HepG2 (cell line): ENCODE results near the gene ATP5F1C. TPM values are rescaled to one million over a fixed set of nuclear protein-coding genes. Genes with fewer than 3 reads are reported as not detected.

ENCODE experiments used
- ATAC-seq: fragments of 200-7000 bp; cut with Tn5 transposase; 3 replicates; pipeline ENCODE4 v1.9.1; 2020; ENCODE audit warnings: mild to moderate bottlenecking, moderate library complexity
- BruUV-seq: library from RNA; stranded (reverse); fragments of 400-500 nt; replicated peaks from 2 replicates; lab custom pipeline; 2021; lab: Mats Ljungman, UMichigan
- CTCF ChIA-PET: fragments of 300-600 bp; formaldehyde crosslinking; extraction: SDS; loops from one replicate; lab custom pipeline; 2021; ENCODE audit warnings: low total read pairs, inconsistent platforms, low intra/inter-chr PET ratio; lab: Yijun Ruan, JAX
- POLR2A ChIA-PET: fragments of 350-600 bp; sonication (Branson Sonifier 250); formaldehyde crosslinking; loops from one replicate; lab custom pipeline; 2020; ENCODE audit warnings: antibody characterized with exemption, inconsistent platforms; lab: Yijun Ruan, JAX
- DNase-seq: peaks from one replicate; pipeline ENCODE4 v3.0.0-alpha.2; 2015; ENCODE audit warnings: low spot score
- FAIRE-seq: peaks from 3 replicates; lab custom pipeline; 2011; peaks lifted over from hg19 to GRCh38; lab: Jason Lieb, UNC
- H2AFZ ChIP-seq: one replicate; pipeline ENCODE4 v1.6.1; 2011; ENCODE audit warnings: low read length, inconsistent platforms
- H3K27ac ChIP-seq: fragments of 300-600 bp; 3 replicates; pipeline ENCODE4 v1.8.0; 2011; ENCODE audit warnings: mixed run types, mild to moderate bottlenecking, mixed read lengths, low read length, inconsistent platforms; ENCODE audit not compliant: insufficient read depth; ENCODE audit errors: extremely low read length
- H3K27me3 ChIP-seq, 2 experiments: fragments of 200-600 bp in 1 of 2; 2 replicates in 1 of 2; 3 replicates in 1 of 2; pipeline versions ENCODE4 v1.6.0 to v1.8.0; 2011; ENCODE audit warnings: low read length in 2 of 2, mild to moderate bottlenecking in 2 of 2, moderate library complexity in 2 of 2, inconsistent platforms in 1 of 2; ENCODE audit not compliant: insufficient read depth in 2 of 2, control insufficient read depth in 1 of 2
- H3K36me3 ChIP-seq, 2 experiments: fragments of 200-600 bp in 1 of 2; replicated peaks in 1 of 2; 2 replicates in 1 of 2; 3 replicates in 1 of 2; pipeline versions ENCODE4 v1.5.1 to v1.8.0; 2011; ENCODE audit warnings: low read length in 2 of 2, inconsistent platforms in 1 of 2; ENCODE audit not compliant: insufficient read depth in 2 of 2, control insufficient read depth in 1 of 2
- H3K4me1 ChIP-seq: 2 replicates; pipeline ENCODE4 v1.5.1; 2012; ENCODE audit warnings: low read length, inconsistent platforms; ENCODE audit not compliant: insufficient read depth
- H3K4me2 ChIP-seq: 2 replicates; pipeline ENCODE4 v1.6.0; 2011; ENCODE audit warnings: low read depth, low read length, inconsistent platforms
- H3K4me3 ChIP-seq, 3 experiments: fragments of 200-600 bp in 1 of 3; sonication (generic), shearing (Covaris generic) in 1 of 3; replicated peaks in 1 of 3; 2 replicates each; pipeline ENCODE4 v1.5.1; 2011 to 2016; ENCODE audit warnings: low read length in 3 of 3, inconsistent platforms in 2 of 3, low read depth in 2 of 3, mild to moderate bottlenecking in 2 of 3, control low read depth in 1 of 3, mixed read lengths in 1 of 3; ENCODE audit not compliant: insufficient read depth in 1 of 3
- H3K79me2 ChIP-seq: one replicate; pipeline ENCODE4 v1.6.1; 2011; ENCODE audit warnings: low read length, inconsistent platforms; ENCODE audit not compliant: insufficient read depth
- H3K9ac ChIP-seq: 2 replicates; pipeline ENCODE4 v1.6.0; 2011; ENCODE audit warnings: mild to moderate bottlenecking, low read depth, low read length, inconsistent platforms; ENCODE audit not compliant: insufficient read depth
- H3K9me3 ChIP-seq: 2 replicates; pipeline ENCODE4 v1.5.1; 2012; ENCODE audit warnings: mild to moderate bottlenecking, low read length
- H4K20me1 ChIP-seq: 2 replicates; pipeline ENCODE4 v1.6.0; 2011; ENCODE audit warnings: inconsistent platforms, mild to moderate bottlenecking, low read length, moderate library complexity; ENCODE audit not compliant: insufficient read depth
- BORCS8-MEF2B ChIP-seq: sonication (generic); formaldehyde crosslinking; IDR thresholded peaks from 2 replicates; pipeline ENCODE4 v1.8.0; 2022; ENCODE audit warnings: mild to moderate bottlenecking, missing genetic modification reagents
- DMAP1 ChIP-seq: IDR thresholded peaks from 2 replicates; pipeline ENCODE4 v1.6.1; 2016
- ELF3 ChIP-seq: IDR thresholded peaks from 2 replicates; pipeline ENCODE4 v1.6.1; 2016; ENCODE audit warnings: missing genetic modification reagents, missing compliant biosample characterization
- FOSL2 ChIP-seq: sonication (generic); formaldehyde crosslinking; IDR thresholded peaks from 2 replicates; pipeline ENCODE4 v1.4.0; 2020; ENCODE audit warnings: missing genetic modification reagents
- FOXA1 ChIP-seq, 2 experiments: fragments of 450-650 bp in 1 of 2; sonication (generic) in 1 of 2; formaldehyde crosslinking in 1 of 2; IDR thresholded peaks; 2 replicates each; pipeline versions ENCODE4 v1.4.0 to v1.6.1; 2016 to 2020; ENCODE audit warnings: missing genetic modification reagents in 1 of 2
- KDM2A ChIP-seq: sonication (generic); formaldehyde crosslinking; IDR thresholded peaks from 2 replicates; pipeline ENCODE4 v1.4.0; 2020; ENCODE audit warnings: low read depth, missing genetic modification reagents, borderline replicate concordance
- KLF13 ChIP-seq: sonication (generic); formaldehyde crosslinking; IDR thresholded peaks from 2 replicates; pipeline ENCODE4 v1.4.0; 2020; ENCODE audit warnings: mild to moderate bottlenecking, missing genetic modification reagents
- MEIS1 ChIP-seq: sonication (generic); formaldehyde crosslinking; IDR thresholded peaks from 2 replicates; pipeline ENCODE4 v1.9.0; 2021; ENCODE audit warnings: mild to moderate bottlenecking, missing genetic modification reagents, moderate library complexity, borderline replicate concordance
- NFE2L2 ChIP-seq: fragments of 150-350 bp; IDR thresholded peaks from 2 replicates; pipeline ENCODE4 v1.6.1; 2014; ENCODE audit warnings: low read length
- THYN1 ChIP-seq: sonication (generic); formaldehyde crosslinking; IDR thresholded peaks from 2 replicates; pipeline ENCODE4 v1.8.1; 2023; ENCODE audit warnings: low read depth, mild to moderate bottlenecking, moderate library complexity, missing genetic modification reagents, borderline replicate concordance
- TOE1 ChIP-seq: sonication (generic); formaldehyde crosslinking; IDR thresholded peaks from 2 replicates; pipeline ENCODE4 v1.4.0; 2020; ENCODE audit warnings: mild to moderate bottlenecking, missing genetic modification reagents
- ZNF329 ChIP-seq: sonication (generic); formaldehyde crosslinking; IDR thresholded peaks from 2 replicates; pipeline ENCODE4 v1.9.0; 2021; ENCODE audit warnings: low read depth, mild to moderate bottlenecking, missing genetic modification reagents
- ZNF335 ChIP-seq: sonication (generic); formaldehyde crosslinking; IDR thresholded peaks from 2 replicates; pipeline ENCODE4 v1.4.0; 2020; ENCODE audit warnings: missing genetic modification reagents
- ZNF337 ChIP-seq: sonication (generic); formaldehyde crosslinking; IDR thresholded peaks from 2 replicates; pipeline ENCODE4 v1.5.1; 2020; ENCODE audit warnings: missing genetic modification reagents, low read depth, mild to moderate bottlenecking, borderline replicate concordance
- ZNF549 ChIP-seq: sonication (generic); formaldehyde crosslinking; IDR thresholded peaks from 2 replicates; pipeline ENCODE4 v1.5.0; 2020; ENCODE audit warnings: missing genetic modification reagents
- ZNF790 ChIP-seq: sonication (generic); formaldehyde crosslinking; IDR thresholded peaks from 2 replicates; pipeline ENCODE4 v1.8.0; 2022; ENCODE audit warnings: missing genetic modification reagents, mild to moderate bottlenecking, borderline replicate concordance
- WGBS: methylation state at CpG from one replicate; pipeline ENCODE4 v1.1.6; 2017; ENCODE audit warnings: low lambda C conversion rate; 5-methylcytosine and 5-hydroxymethylcytosine counted together
- in situ Hi-C: cut with HindIII; loops from 2 replicates; pipeline ENCODE4 v1.10.0; 2017; ENCODE audit warnings: low pct_unique_long_range_greater_than_20kb; ENCODE audit not compliant: extremely low pct_ligation_motif_present
- intact Hi-C: fragments of 100-400 bp; cut with micrococcal nuclease; formaldehyde crosslinking; loops from one replicate; pipeline ENCODE4 v1.10.0; 2022; ENCODE audit not compliant: unreplicated experiment
- polyA plus RNA-seq, 8 experiments: library from polyadenylated mRNA; depleted of rRNA in 3 of 8; stranded (reverse) in 7 of 8; unstranded in 1 of 8; fragments of >200 nt; fragmentation: Illumina TruSeq in 4 of 8; extraction: Trizol in 4 of 8; gene quantifications; 2 replicates each; pipeline versions ENCODE4 v1.2.1 to v1.2.3, GENCODE V29; 2011 to 2016; ENCODE audit warnings: low read depth in 4 of 8, missing spikeins in 1 of 8, mixed read lengths in 1 of 8; ENCODE audit not compliant: insufficient read depth in 1 of 8
- total RNA-seq, 5 experiments: library from RNA; depleted of rRNA; stranded (reverse); fragments of >200 nt; fragmentation: Illumina TruSeq; extraction: Trizol; gene quantifications; 2 replicates each; pipeline ENCODE4 v1.2.3, GENCODE V29; 2016; ENCODE audit warnings: low read depth in 1 of 5
- TF ChIP-seq, protein P1 (sequence below): sonication (generic); formaldehyde crosslinking; IDR thresholded peaks from 2 replicates; pipeline ENCODE4 v1.8.1; 2023; ENCODE audit warnings: missing genetic modification reagents, mild to moderate bottlenecking, borderline replicate concordance
- TF ChIP-seq, protein P2 (sequence below): sonication (generic); formaldehyde crosslinking; IDR thresholded peaks from 2 replicates; pipeline ENCODE4 v1.4.0; 2020; ENCODE audit warnings: missing genetic modification reagents

ATP5F1C gene
- total and polyA plus RNA-seq, 2 of the 13 experiments (the other 11 are each of a cell fraction or from before 2014, with no cell fraction given) = 407 to 416 TPM

DNA sequence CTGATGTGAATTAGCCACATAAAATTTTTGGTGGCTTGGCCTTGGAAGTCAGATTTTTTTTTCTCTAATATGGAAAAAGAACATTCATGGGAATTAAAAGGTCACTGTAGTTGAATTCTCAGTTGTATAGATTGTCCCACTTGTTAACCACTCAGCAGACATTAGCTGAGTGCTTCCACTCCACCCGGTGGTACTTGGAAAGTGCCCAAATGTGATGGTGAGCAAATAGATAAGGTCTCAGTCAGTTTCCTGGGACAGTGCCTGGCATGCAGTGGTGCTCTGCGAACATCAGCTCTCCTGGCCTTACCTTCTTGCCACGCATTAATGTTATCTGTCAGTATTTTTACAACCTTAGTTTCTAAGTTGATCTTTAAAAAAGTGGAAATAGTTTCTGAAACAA lies 1.4 kb downstream of the ATP5F1C start:
- Histone ChIP-seq H3K4me1 (peaks cover 72% of the 10 kb centered on the region), H2AFZ (no peak overlapping the region), H3K4me3 (peak overlapping the region; percentile 72 to 99 (median 96)), H3K9me3 (no peaks in the 10 kb centered on the region), H3K4me2 (peak overlapping the region; percentile 77), H4K20me1 (peaks cover 49% of the 10 kb centered on the region), H3K27ac (no peak overlapping the region), H3K9ac (peak overlapping the region; percentile 97), H3K79me2 (peaks cover 96% of the 10 kb centered on the region), H3K27me3 (no peaks in the 10 kb centered on the region; a peak in 1 of 5 replicates), H3K36me3 (peaks cover 1 to 8% of the 10 kb centered on the region in 2 experiments; a peak in 3 of 5 replicates)
- no peak for FAIRE-seq
- CTCF ChIA-PET = no interaction called here
- WGBS = 25% methylated on average over 3 of the region's 3 CpGs
- peak; percentile 21 for DNase-seq
- no peak for TF ChIP-seq ZNF335 (CRISPR knock-in tag)
- TF ChIP-seq FOSL2 (CRISPR knock-in tag) = 0 out of 2 replicates have a peak, but pooled peaks have one; percentile 7
- POLR2A ChIA-PET = interaction anchor here (1.1 to 3.5 kb wide), 5 partner anchors 10 to 89 kb away, joined by 3 to 56 read pairs (median 12); partner anchors contain the start of gene TAF3
- in situ Hi-C loops (no loop called here), intact Hi-C loops (loop anchor here (2.0 to 10.0 kb wide), 2 partner anchors 29 to 1515 kb away; partner anchors contain the start of gene TAF3)
- no peak for ATAC-seq
- no TSS peak for BruUV-seq

DNA sequence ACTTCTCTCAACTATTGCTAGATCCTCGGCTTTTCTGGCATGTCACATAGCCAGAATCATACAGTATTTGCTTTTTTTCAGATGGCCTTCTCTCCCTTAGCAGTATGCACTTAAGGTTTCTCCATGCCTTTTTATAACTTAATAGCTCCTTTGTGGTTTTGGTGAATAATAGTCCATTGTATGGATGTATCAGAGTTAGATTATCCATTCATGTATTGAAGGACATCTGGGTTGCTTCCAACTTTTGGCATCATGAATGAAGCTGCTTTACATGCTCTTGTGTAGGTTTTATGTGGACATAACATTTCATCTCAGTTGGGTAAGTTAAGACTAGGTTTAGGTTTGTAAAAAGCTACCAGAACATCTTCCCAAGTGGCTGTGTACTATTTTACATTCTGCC lies 4.6 kb downstream of the ATP5F1C start:
- no peak overlapping the region for H3K4me2 ChIP-seq
- peaks cover 6 to 13% of the 10 kb centered on the region in 2 experiments; a peak in 3 of 5 replicates for H3K36me3 ChIP-seq
- peaks cover 61% of the 10 kb centered on the region for H4K20me1 ChIP-seq
- ChIA-PET CTCF (no interaction called here), POLR2A (interaction anchor here (1.1 to 1.2 kb wide), 2 partner anchors 16 to 26 kb away, joined by 3 to 4 read pairs; partner anchors contain the start of gene TAF3)
- BruUV-seq = no TSS peak
- H3K9ac ChIP-seq = no peak overlapping the region
- peak; percentile 20 for DNase-seq
- H3K4me3 ChIP-seq = no peak overlapping the region
- H3K27me3 ChIP-seq = no peaks in the 10 kb centered on the region; a peak in 1 of 5 replicates
- peaks cover 78% of the 10 kb centered on the region for H3K4me1 ChIP-seq
- in situ Hi-C loops (no loop called here), intact Hi-C loops (loop anchor here (10.0 kb wide), 1 partner anchor 88 kb away; the partner anchor contains the start of gene ITIH2)
- H3K79me2 ChIP-seq = peaks cover 90% of the 10 kb centered on the region
- H3K27ac ChIP-seq = no peak overlapping the region
- no peaks in the 10 kb centered on the region for H3K9me3 ChIP-seq
- FAIRE-seq = no peak
- WGBS = 90% methylated on average over 1 of the region's 1 CpG
- H2AFZ ChIP-seq = no peak overlapping the region
- ATAC-seq = no peak
- TF ChIP-seq ZNF790 (no peak), MEIS1 (no peak), FOXA1 (IDR thresholded peaks at IDR 0.05) (no peak), FOXA1 (CRISPR knock-in tag; IDR thresholded peaks at IDR 0.05) (no peak), TOE1 (no peak), DMAP1 (no peak), ZNF337 (CRISPR knock-in tag) (no peak), ELF3 (CRISPR knock-in tag) (no peak), KLF13 (CRISPR knock-in tag) (no peak), ZNF329 (CRISPR knock-in tag) (no peak), THYN1 (no peak), KDM2A (CRISPR knock-in tag) (no peak), ZNF549 (CRISPR knock-in tag) (no peak), BORCS8-MEF2B (no peak), NFE2L2 (no peak)
- TF ChIP-seq, protein P1, sequence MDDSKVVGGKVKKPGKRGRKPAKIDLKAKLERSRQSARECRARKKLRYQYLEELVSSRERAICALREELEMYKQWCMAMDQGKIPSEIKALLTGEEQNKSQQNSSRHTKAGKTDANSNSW = no peak
- TF ChIP-seq, protein P2, sequence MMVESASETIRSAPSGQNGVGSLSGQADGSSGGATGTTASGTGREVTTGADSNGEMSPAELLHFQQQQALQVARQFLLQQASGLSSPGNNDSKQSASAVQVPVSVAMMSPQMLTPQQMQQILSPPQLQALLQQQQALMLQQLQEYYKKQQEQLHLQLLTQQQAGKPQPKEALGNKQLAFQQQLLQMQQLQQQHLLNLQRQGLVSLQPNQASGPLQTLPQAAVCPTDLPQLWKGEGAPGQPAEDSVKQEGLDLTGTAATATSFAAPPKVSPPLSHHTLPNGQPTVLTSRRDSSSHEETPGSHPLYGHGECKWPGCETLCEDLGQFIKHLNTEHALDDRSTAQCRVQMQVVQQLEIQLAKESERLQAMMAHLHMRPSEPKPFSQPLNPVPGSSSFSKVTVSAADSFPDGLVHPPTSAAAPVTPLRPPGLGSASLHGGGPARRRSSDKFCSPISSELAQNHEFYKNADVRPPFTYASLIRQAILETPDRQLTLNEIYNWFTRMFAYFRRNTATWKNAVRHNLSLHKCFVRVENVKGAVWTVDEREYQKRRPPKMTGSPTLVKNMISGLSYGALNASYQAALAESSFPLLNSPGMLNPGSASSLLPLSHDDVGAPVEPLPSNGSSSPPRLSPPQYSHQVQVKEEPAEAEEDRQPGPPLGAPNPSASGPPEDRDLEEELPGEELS (CRISPR knock-in tag) = no peak
